Gastrocnemius medialis (tissue), 4 donors: ENCODE data around the gene PSMD14.

Experiments used
- POLR2A ChIP-seq, 2 donors: fragments of 450-650 bp; IDR thresholded peaks; one replicate each; pipeline ENCODE4 v1.6.1; 2017; ENCODE audit warnings: antibody characterized with exemption in 2 of 2, mild to moderate bottlenecking in 2 of 2, moderate library complexity in 2 of 2
- TF ChIP-seq, protein P1 (sequence below), 5 experiments: fragments of 450-650 bp in 3 of 5; fragments of 200-600 bp in 2 of 5; sonication (generic) in 2 of 5; IDR thresholded peaks in 4 of 5; conservative IDR thresholded peaks in 1 of 5; 1 replicate in 4 of 5; 2 replicates in 1 of 5; pipeline ENCODE4 v1.5.1; 2016 to 2019; ENCODE audit warnings: antibody characterized with exemption in 5 of 5, mild to moderate bottlenecking in 3 of 5, moderate library complexity in 3 of 5

DNA sequence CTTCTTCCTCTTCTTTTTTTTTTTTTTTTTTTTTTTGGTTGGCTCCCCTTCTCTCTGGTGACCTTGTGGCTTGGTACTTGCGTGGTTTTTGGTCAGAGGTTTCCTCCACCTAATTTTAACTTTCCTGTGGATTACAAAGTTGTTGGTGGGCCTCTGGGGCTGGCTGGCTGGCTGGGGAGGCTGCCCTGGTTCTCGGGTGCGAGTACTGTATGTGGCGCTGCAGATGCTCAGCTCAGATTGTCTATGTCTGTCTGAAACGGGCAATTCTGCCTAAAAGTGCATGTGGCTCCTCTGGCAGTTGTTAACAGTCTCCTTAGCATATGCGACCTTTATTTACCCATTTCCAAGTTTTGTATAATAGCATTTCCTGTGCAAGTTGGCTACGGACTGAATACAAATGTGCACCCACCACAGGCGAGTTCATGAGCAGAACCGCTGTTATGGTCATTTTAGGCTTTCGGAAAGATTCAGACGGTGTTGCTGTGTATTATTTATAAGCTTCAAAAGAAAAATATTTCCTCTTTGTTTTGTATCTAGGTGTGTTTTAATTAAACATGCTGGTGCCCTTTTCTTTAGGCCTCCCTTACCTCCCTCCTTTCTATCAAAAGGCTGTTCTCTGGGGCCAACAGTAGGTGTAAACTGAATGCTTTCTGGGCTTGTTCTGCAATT is 112.3 kb downstream of the PSMD14 start:
- TF ChIP-seq POLR2A (IDR thresholded peaks at IDR 0.05), result no peak
- TF ChIP-seq, protein P1, sequence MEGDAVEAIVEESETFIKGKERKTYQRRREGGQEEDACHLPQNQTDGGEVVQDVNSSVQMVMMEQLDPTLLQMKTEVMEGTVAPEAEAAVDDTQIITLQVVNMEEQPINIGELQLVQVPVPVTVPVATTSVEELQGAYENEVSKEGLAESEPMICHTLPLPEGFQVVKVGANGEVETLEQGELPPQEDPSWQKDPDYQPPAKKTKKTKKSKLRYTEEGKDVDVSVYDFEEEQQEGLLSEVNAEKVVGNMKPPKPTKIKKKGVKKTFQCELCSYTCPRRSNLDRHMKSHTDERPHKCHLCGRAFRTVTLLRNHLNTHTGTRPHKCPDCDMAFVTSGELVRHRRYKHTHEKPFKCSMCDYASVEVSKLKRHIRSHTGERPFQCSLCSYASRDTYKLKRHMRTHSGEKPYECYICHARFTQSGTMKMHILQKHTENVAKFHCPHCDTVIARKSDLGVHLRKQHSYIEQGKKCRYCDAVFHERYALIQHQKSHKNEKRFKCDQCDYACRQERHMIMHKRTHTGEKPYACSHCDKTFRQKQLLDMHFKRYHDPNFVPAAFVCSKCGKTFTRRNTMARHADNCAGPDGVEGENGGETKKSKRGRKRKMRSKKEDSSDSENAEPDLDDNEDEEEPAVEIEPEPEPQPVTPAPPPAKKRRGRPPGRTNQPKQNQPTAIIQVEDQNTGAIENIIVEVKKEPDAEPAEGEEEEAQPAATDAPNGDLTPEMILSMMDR (IDR thresholded peaks at IDR 0.05 in 4 of 5, conservative IDR thresholded peaks at IDR 0.05 in 1 of 5), result no peak
